Endodermal cell (in vitro differentiated cells): ENCODE data around the gene GLIS1. TPM values are rescaled to one million over a fixed set of nuclear protein-coding genes. Genes with fewer than 3 reads are reported as not detected.
A peak's percentile ranks its signal among the peaks of the same experiment; 100 is the strongest.

Experiments
- DNase-seq: peaks from one replicate; pipeline ENCODE4 v3.0.0-alpha.2; 2017
- H3K27ac ChIP-seq: 2 replicates; pipeline ENCODE4 v1.5.1; 2013; ENCODE audit warnings: mild to moderate bottlenecking, low read depth, low read length, moderate library complexity
- H3K27me3 ChIP-seq: 2 replicates; pipeline ENCODE4 v1.6.1; 2013; ENCODE audit warnings: mild to moderate bottlenecking, low read length, moderate library complexity; ENCODE audit not compliant: insufficient read depth, control insufficient read depth, poor library complexity, severe bottlenecking
- H3K36me3 ChIP-seq: 2 replicates; pipeline ENCODE4 v1.7.0; 2013; ENCODE audit warnings: mild to moderate bottlenecking, low read length, moderate library complexity; ENCODE audit not compliant: control insufficient read depth, insufficient read depth
- H3K4me1 ChIP-seq: one replicate; pipeline ENCODE4 v1.7.0; 2013; ENCODE audit warnings: low read length; ENCODE audit not compliant: control insufficient read depth, insufficient read depth
- H3K4me3 ChIP-seq: 2 replicates; pipeline ENCODE4 v1.5.1; 2013; ENCODE audit warnings: mild to moderate bottlenecking, low read length, moderate library complexity
- H3K9ac ChIP-seq: 2 replicates; pipeline ENCODE4 v1.6.1; 2013; ENCODE audit warnings: mild to moderate bottlenecking, low read length, moderate library complexity; ENCODE audit not compliant: poor library complexity, severe bottlenecking; ENCODE audit errors: extremely low read depth
- H3K9me3 ChIP-seq: 2 replicates; pipeline ENCODE4 v1.6.1; 2013; ENCODE audit warnings: mild to moderate bottlenecking, low read length, moderate library complexity; ENCODE audit not compliant: control insufficient read depth
- H3K27ac Mint-ChIP-seq: 2 replicates; pipeline ENCODE4 v1.8.0; 2020; ENCODE audit warnings: mixed read lengths
- H3K27me3 Mint-ChIP-seq: 2 replicates; pipeline ENCODE4 v1.8.0; 2021; ENCODE audit warnings: mild to moderate bottlenecking, mixed read lengths; ENCODE audit not compliant: insufficient read depth
- H3K36me3 Mint-ChIP-seq: 2 replicates; pipeline ENCODE4 v1.8.0; 2020; ENCODE audit warnings: low read depth, mixed read lengths
- H3K4me1 Mint-ChIP-seq: 2 replicates; pipeline ENCODE4 v1.8.0; 2020; ENCODE audit warnings: mixed read lengths
- H3K4me3 Mint-ChIP-seq: 2 replicates; pipeline ENCODE4 v1.8.0; 2020; ENCODE audit warnings: mild to moderate bottlenecking, moderate library complexity, mixed read lengths
- H3K9me3 Mint-ChIP-seq: 2 replicates; pipeline ENCODE4 v1.8.0; 2020; ENCODE audit warnings: mild to moderate bottlenecking, mixed read lengths
- WGBS, 2 experiments: methylation state at CpG; one replicate each; pipeline versions ENCODE4 v1.1.5 to v1.1.7; 2013; ENCODE audit warnings: missing lambda C conversion rate in 2 of 2, mixed read lengths in 1 of 2; ENCODE audit not compliant: insufficient coverage in 1 of 2, insufficient read length in 1 of 2; 5-methylcytosine and 5-hydroxymethylcytosine counted together
- total RNA-seq, 2 donors: library from RNA; stranded (reverse); fragmentation: NEBNext Ultra II Directional in 1 of 2; extraction: Animal tissue kit (Norgen Biotek cat#: 25700) in 1 of 2; gene quantifications; 2 replicates in 1 of 2; 3 replicates in 1 of 2; pipeline ENCODE4 v1.2.1, GENCODE V29; 2021
- TF ChIP-seq, protein P1 (sequence below): fragments of 200-600 bp; sonication (generic); conservative IDR thresholded peaks from 2 replicates; pipeline ENCODE4 v1.5.0; 2021; ENCODE audit warnings: antibody characterized with exemption, mild to moderate bottlenecking

The GLIS1 gene
- total RNA-seq, 2 donors from 2014 or later: 2.1 to 3.9 TPM

DNA sequence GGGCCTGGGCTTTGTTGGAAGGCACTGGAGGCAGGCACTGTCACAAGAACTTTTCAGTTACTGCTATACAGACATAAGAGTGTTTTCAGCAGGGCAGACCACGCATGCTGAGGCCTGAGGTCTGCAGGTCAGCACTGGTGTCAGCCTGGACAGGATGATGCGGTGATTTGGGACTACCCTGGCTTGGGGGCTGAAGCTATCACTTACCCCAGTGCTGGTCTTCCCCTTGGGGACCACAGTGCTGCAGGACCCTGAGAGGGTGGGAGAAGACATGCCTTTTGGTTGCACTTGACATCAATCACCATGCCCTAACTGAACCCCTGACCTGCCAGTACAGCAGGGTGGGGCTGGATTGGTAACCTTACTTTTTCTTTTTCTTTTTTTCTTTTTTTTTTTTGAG is 270.6 kb downstream of the GLIS1 start:
- DNase-seq: no peak
- no peaks in the 10 kb centered on the region for H3K9me3 Mint-ChIP-seq
- no peak overlapping the region for H3K4me3 ChIP-seq
- H3K4me1 Mint-ChIP-seq: peaks cover 5% of the 10 kb centered on the region
- no peak overlapping the region for H3K9ac ChIP-seq
- 98% methylated on average over 2 of the region's 2 CpGs; no CpG with 5 or more reads in 1 of the 2 experiments for WGBS, 2 experiments
- H3K9me3 ChIP-seq: no peaks in the 10 kb centered on the region
- no peak overlapping the region for H3K27ac ChIP-seq
- H3K27me3 ChIP-seq: no peaks in the 10 kb centered on the region
- peaks cover 4% of the 10 kb centered on the region for H3K27me3 Mint-ChIP-seq
- H3K4me1 ChIP-seq: no peaks in the 10 kb centered on the region
- H3K36me3 Mint-ChIP-seq: no peaks in the 10 kb centered on the region
- H3K36me3 ChIP-seq: no peaks in the 10 kb centered on the region
- H3K27ac Mint-ChIP-seq: no peak overlapping the region
- no peak overlapping the region for H3K4me3 Mint-ChIP-seq
- TF ChIP-seq, protein P1, sequence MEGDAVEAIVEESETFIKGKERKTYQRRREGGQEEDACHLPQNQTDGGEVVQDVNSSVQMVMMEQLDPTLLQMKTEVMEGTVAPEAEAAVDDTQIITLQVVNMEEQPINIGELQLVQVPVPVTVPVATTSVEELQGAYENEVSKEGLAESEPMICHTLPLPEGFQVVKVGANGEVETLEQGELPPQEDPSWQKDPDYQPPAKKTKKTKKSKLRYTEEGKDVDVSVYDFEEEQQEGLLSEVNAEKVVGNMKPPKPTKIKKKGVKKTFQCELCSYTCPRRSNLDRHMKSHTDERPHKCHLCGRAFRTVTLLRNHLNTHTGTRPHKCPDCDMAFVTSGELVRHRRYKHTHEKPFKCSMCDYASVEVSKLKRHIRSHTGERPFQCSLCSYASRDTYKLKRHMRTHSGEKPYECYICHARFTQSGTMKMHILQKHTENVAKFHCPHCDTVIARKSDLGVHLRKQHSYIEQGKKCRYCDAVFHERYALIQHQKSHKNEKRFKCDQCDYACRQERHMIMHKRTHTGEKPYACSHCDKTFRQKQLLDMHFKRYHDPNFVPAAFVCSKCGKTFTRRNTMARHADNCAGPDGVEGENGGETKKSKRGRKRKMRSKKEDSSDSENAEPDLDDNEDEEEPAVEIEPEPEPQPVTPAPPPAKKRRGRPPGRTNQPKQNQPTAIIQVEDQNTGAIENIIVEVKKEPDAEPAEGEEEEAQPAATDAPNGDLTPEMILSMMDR: no peak

DNA sequence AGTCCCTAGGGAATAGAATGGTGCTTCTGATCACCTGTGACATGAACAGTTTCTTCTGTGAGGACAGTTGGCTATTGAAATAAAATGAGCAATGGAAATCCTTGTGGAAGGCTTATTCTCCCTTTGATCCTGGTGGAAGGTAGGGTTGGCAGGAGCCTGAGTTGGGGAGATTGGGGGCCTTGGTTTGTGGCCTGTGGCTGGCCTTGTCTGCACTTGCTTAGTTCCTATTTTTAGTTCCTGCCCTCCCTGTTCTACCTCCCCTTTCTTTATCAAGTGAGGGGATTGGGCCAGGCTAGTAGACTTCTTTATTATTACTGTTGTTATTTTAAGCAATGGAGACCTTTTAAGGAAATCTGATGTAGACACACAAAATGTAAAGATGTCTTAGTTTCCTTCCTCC is 271.6 kb downstream of the GLIS1 start:
- no peak overlapping the region for H3K4me3 Mint-ChIP-seq
- H3K27me3 ChIP-seq: no peaks in the 10 kb centered on the region

DNA sequence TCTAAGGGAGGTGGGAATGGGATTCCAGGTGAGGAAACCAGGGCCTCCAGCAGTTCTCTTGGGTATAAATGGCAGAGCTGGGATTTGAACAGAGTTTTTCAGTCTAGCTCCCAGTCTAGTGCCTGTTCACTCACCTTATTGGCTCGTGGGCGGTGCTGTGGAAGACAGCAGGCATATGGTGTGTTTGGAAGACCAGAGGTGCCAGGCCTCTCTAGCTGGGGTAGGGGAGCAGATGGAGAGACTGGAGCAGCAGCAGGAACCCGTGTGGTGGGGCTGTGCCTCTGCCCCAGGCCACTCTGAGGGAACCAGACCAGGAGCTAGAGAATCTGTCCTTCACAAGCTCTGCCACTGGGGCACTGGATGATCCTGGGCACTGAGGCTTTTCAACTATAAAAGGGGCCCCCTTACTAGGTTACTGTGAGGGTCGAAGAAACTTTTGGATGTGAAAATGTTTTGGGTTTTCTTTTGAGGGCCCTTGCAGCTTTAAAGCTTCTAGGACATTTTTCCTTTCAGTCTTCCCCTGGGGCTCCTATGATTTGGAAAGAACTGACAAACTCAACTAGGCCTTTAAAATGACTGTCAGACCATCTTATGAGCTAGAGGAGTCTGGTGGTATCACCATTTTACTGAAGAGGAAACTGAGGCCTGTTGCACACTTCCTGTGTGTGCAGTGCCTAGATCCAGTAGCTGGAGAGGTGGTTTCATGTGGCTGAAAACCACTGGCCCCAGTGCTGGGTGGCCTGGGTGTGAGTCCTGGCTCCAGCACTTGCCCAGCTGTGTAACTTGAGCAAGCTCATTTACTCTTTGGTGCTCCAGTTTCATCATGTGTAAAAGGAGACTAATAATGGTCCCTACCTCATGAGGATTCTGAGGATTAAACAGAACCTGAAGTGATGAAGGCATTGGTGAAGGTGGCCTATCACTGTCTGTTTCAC is 273.7 kb downstream of the GLIS1 start:
- Mint-ChIP-seq H3K9me3 (peaks cover 3% of the 10 kb centered on the region), H3K27me3 (peaks cover 6% of the 10 kb centered on the region), H3K4me1 (peaks cover 9% of the 10 kb centered on the region), H3K4me3 (no peak overlapping the region), H3K27ac (no peak overlapping the region), H3K36me3 (no peaks in the 10 kb centered on the region)
- TF ChIP-seq, protein P1: peak; percentile 20
- Histone ChIP-seq H3K27me3 (no peaks in the 10 kb centered on the region), H3K9ac (no peak overlapping the region), H3K9me3 (no peaks in the 10 kb centered on the region), H3K4me1 (no peaks in the 10 kb centered on the region), H3K36me3 (no peaks in the 10 kb centered on the region), H3K27ac (no peak overlapping the region), H3K4me3 (no peak overlapping the region)
- DNase-seq: peak; percentile 47
- WGBS, 2 experiments: 74 to 93% methylated on average over 2 to 4 of the region's 4 CpGs

More for the DNA sequence above, 271.6 kb downstream of the GLIS1 start:
- TF ChIP-seq, protein P1: no peak
- Mint-ChIP-seq H3K36me3 (no peaks in the 10 kb centered on the region), H3K9me3 (no peaks in the 10 kb centered on the region), H3K27ac (no peak overlapping the region), H3K4me1 (peaks cover 13% of the 10 kb centered on the region), H3K27me3 (peaks cover 4% of the 10 kb centered on the region)
- Histone ChIP-seq H3K4me1 (no peaks in the 10 kb centered on the region), H3K9ac (no peak overlapping the region), H3K4me3 (no peak overlapping the region), H3K27ac (no peak overlapping the region), H3K36me3 (no peaks in the 10 kb centered on the region), H3K9me3 (no peaks in the 10 kb centered on the region)
- DNase-seq: no peak
